H9 (cell line): Measurements from ENCODE around the gene GOLGA6L1. TPM values are rescaled to one million over a fixed set of nuclear protein-coding genes. Genes with fewer than 3 reads are reported as not detected.

Experiments used
- DNase-seq: peaks from one replicate; pipeline ENCODE4 v3.0.0-alpha.2; 2017
- H2AFZ ChIP-seq: one replicate; pipeline ENCODE4 v1.6.1; 2013; ENCODE audit warnings: mild to moderate bottlenecking, low read length, control low read depth, moderate library complexity
- H2AK5ac ChIP-seq: 2 replicates; pipeline ENCODE4 v1.6.1; 2013; ENCODE audit warnings: low read length, control low read depth, mixed read lengths; ENCODE audit not compliant: insufficient read length
- H2BK120ac ChIP-seq: one replicate; pipeline ENCODE4 v1.6.1; 2013; ENCODE audit warnings: low read depth, mild to moderate bottlenecking, low read length, control low read depth, inconsistent platforms; ENCODE audit not compliant: poor library complexity, severe bottlenecking
- H2BK12ac ChIP-seq: 2 replicates; pipeline ENCODE4 v1.6.1; 2013; ENCODE audit warnings: low read length, control low read depth, mixed read lengths, low read depth; ENCODE audit not compliant: insufficient read length
- H2BK15ac ChIP-seq: 2 replicates; pipeline ENCODE4 v1.6.1; 2013; ENCODE audit warnings: low read depth, low read length, control low read depth
- H2BK20ac ChIP-seq: one replicate; pipeline ENCODE4 v1.6.1; 2013; ENCODE audit warnings: low read depth, mild to moderate bottlenecking, low read length, control low read depth, inconsistent platforms; ENCODE audit not compliant: poor library complexity, severe bottlenecking
- H2BK5ac ChIP-seq: 2 replicates; pipeline ENCODE4 v1.6.1; 2013; ENCODE audit warnings: low read length, control low read depth, mixed read lengths; ENCODE audit not compliant: insufficient read length
- H3K14ac ChIP-seq: 2 replicates; pipeline ENCODE4 v1.6.1; 2013; ENCODE audit warnings: low read length, control low read depth; ENCODE audit not compliant: insufficient read depth
- H3K18ac ChIP-seq: 2 replicates; pipeline ENCODE4 v1.6.1; 2013; ENCODE audit warnings: low read depth, mild to moderate bottlenecking, mixed read lengths, low read length, control low read depth; ENCODE audit not compliant: insufficient read length
- H3K23ac ChIP-seq: 2 replicates; pipeline ENCODE4 v1.6.1; 2013; ENCODE audit warnings: low read length, control low read depth, mixed read lengths, low read depth; ENCODE audit not compliant: insufficient read length
- H3K23me2 ChIP-seq: 2 replicates; pipeline ENCODE4 v1.6.1; 2013; ENCODE audit warnings: low read depth, mild to moderate bottlenecking, mixed read lengths, low read length, control low read depth; ENCODE audit not compliant: insufficient read length, poor library complexity, severe bottlenecking
- H3K27ac ChIP-seq: 2 replicates; pipeline ENCODE4 v1.5.1; 2013; ENCODE audit warnings: low read length, control low read depth, mixed read lengths, low read depth; ENCODE audit not compliant: insufficient read length
- H3K27me3 ChIP-seq: 2 replicates; pipeline ENCODE4 v1.6.1; 2013; ENCODE audit warnings: low read length, control low read depth, inconsistent platforms; ENCODE audit not compliant: insufficient read depth
- H3K4ac ChIP-seq: 2 replicates; pipeline ENCODE4 v1.6.1; 2013; ENCODE audit warnings: low read depth, mild to moderate bottlenecking, control low read depth, inconsistent platforms, low read length, moderate library complexity
- H3K4me1 ChIP-seq: 2 replicates; pipeline ENCODE4 v1.6.1; 2013; ENCODE audit warnings: low read length, control low read depth, inconsistent platforms; ENCODE audit not compliant: insufficient read depth
- H3K4me2 ChIP-seq: 2 replicates; pipeline ENCODE4 v1.6.1; 2013; ENCODE audit warnings: low read length, control low read depth, mixed read lengths; ENCODE audit not compliant: insufficient read length, insufficient read depth
- H3K56ac ChIP-seq: 2 replicates; pipeline ENCODE4 v1.6.1; 2013; ENCODE audit warnings: low read depth, mild to moderate bottlenecking, mixed read lengths, low read length, control low read depth; ENCODE audit not compliant: insufficient read length
- H3K79me1 ChIP-seq: 2 replicates; pipeline ENCODE4 v1.6.1; 2013; ENCODE audit warnings: low read depth, mild to moderate bottlenecking, moderate library complexity, low read length, control low read depth, inconsistent platforms; ENCODE audit not compliant: insufficient read depth, poor library complexity, severe bottlenecking
- H3K79me2 ChIP-seq: 2 replicates; pipeline ENCODE4 v1.6.1; 2013; ENCODE audit warnings: low read length, control low read depth, inconsistent platforms; ENCODE audit not compliant: insufficient read depth
- H3K9ac ChIP-seq: 2 replicates; pipeline ENCODE4 v1.6.1; 2013; ENCODE audit warnings: low read length, control low read depth, mixed read lengths; ENCODE audit not compliant: insufficient read length; ENCODE audit errors: extremely low read depth
- H3K9me3 ChIP-seq: one replicate; pipeline ENCODE4 v1.6.1; 2013; ENCODE audit warnings: low read depth, low read length, inconsistent platforms; ENCODE audit not compliant: control insufficient read depth
- H3T11ph ChIP-seq: one replicate; pipeline ENCODE4 v1.6.1; 2013; ENCODE audit warnings: mild to moderate bottlenecking, low read length, control low read depth, inconsistent platforms
- H4K20me1 ChIP-seq: one replicate; pipeline ENCODE4 v1.6.1; 2013; ENCODE audit not compliant: control insufficient read depth, insufficient read length, insufficient read depth
- H4K5ac ChIP-seq: 2 replicates; pipeline ENCODE4 v1.6.1; 2013; ENCODE audit warnings: low read depth, mild to moderate bottlenecking, mixed read lengths, low read length, control low read depth; ENCODE audit not compliant: insufficient read length
- H4K8ac ChIP-seq: replicated peaks from 2 replicates; pipeline ENCODE4 v1.6.1; 2013; ENCODE audit warnings: low read length, control low read depth, mixed read lengths, low read depth; ENCODE audit not compliant: insufficient read length
- H4K91ac ChIP-seq: 2 replicates; pipeline ENCODE4 v1.6.1; 2013; ENCODE audit warnings: low read depth, mild to moderate bottlenecking, moderate library complexity, mixed read lengths, low read length, control low read depth; ENCODE audit not compliant: insufficient read length
- H3K27ac Mint-ChIP-seq, 3 experiments: 2 replicates in 2 of 3; 3 replicates in 1 of 3; pipeline ENCODE4 v1.8.0; 2020 to 2021; ENCODE audit warnings: mixed read lengths in 3 of 3, mild to moderate bottlenecking in 1 of 3, moderate library complexity in 1 of 3
- H3K27me3 Mint-ChIP-seq: 2 replicates; pipeline ENCODE4 v1.8.0; 2021; ENCODE audit warnings: low read depth, mild to moderate bottlenecking, moderate library complexity, mixed read lengths
- H3K36me3 Mint-ChIP-seq, 3 experiments: 2 replicates in 2 of 3; 3 replicates in 1 of 3; pipeline ENCODE4 v1.8.0; 2020 to 2021; ENCODE audit warnings: low read depth in 3 of 3, mixed read lengths in 3 of 3; ENCODE audit not compliant: insufficient read depth in 1 of 3
- H3K4me1 Mint-ChIP-seq, 2 experiments: 2 replicates each; pipeline ENCODE4 v1.8.0; 2020; ENCODE audit warnings: mixed read lengths in 2 of 2
- H3K4me3 Mint-ChIP-seq, 2 experiments: 2 replicates in 1 of 2; 3 replicates in 1 of 2; pipeline ENCODE4 v1.8.0; 2020 to 2021; ENCODE audit warnings: mild to moderate bottlenecking in 2 of 2, mixed read lengths in 2 of 2, moderate library complexity in 1 of 2
- H3K9me3 Mint-ChIP-seq, 2 experiments: 2 replicates in 1 of 2; 3 replicates in 1 of 2; pipeline ENCODE4 v1.8.0; 2020; ENCODE audit warnings: mild to moderate bottlenecking in 2 of 2, mixed read lengths in 2 of 2, moderate library complexity in 1 of 2
- CTCF ChIP-seq: fragments of 200-600 bp; sonication (generic); conservative IDR thresholded peaks from 3 replicates; pipeline ENCODE4 v1.8.0; 2021; ENCODE audit warnings: antibody characterized with exemption, mild to moderate bottlenecking
- WGBS: extraction: QIAGEN DNeasy Blood & Tissue Kit; methylation state at CpG from one replicate; pipeline ENCODE4 v1.1.7; 2013; ENCODE audit warnings: missing lambda C conversion rate, low lambda C conversion rate, mixed read lengths; ENCODE audit not compliant: insufficient read length; ENCODE audit errors: extremely low coverage; 5-methylcytosine and 5-hydroxymethylcytosine counted together
- total RNA-seq: library from RNA; stranded (reverse); gene quantifications from 2 replicates; pipeline ENCODE4 v1.2.1, GENCODE V29; 2021

The GOLGA6L1 gene
- total RNA-seq, 1 experiment from 2014 or later = not detected

- Histone ChIP-seq H3K79me2 (no peaks in the 10 kb centered on the region), H3K4ac (no peak overlapping the region), H3K23ac (no peak overlapping the region), H2BK20ac (no peak overlapping the region), H4K91ac (no peak overlapping the region), H3K79me1 (no peaks in the 10 kb centered on the region), H4K8ac (no peak overlapping the region), H3K18ac (no peak overlapping the region), H3K14ac (no peak overlapping the region), H3K27me3 (no peaks in the 10 kb centered on the region), H3K4me2 (no peak overlapping the region), H3K9me3 (peaks cover 6% of the 10 kb centered on the region), H4K20me1 (no peaks in the 10 kb centered on the region), H3K23me2 (no peaks in the 10 kb centered on the region), H2AFZ (no peak overlapping the region), H3K9ac (no peak overlapping the region), H2BK15ac (no peak overlapping the region), H2BK120ac (no peak overlapping the region), H2AK5ac (no peak overlapping the region), H3K27ac (no peak overlapping the region), H3T11ph (no peak overlapping the region), H3K56ac (no peak overlapping the region), H2BK12ac (no peak overlapping the region), H4K5ac (no peak overlapping the region), H2BK5ac (no peak overlapping the region), H3K4me1 (no peaks in the 10 kb centered on the region)
- no CpG with 5 or more reads among the region's 7 CpGs for WGBS
- Mint-ChIP-seq H3K4me3 (no peak overlapping the region), H3K27me3 (peaks cover 1% of the 10 kb centered on the region), H3K4me1 (no peaks in the 10 kb centered on the region), H3K27ac (no peak overlapping the region), H3K36me3 (0 out of 7 replicates have a peak, but pooled peaks cover 0 to 1% (median 0%) of the 10 kb centered on the region in 3 experiments), H3K9me3 (peaks cover 48 to 57% of the 10 kb centered on the region in 2 experiments)
- TF ChIP-seq CTCF = no peak
- DNase-seq = no peak
These were observed 56.9 kb downstream of the GOLGA6L1 start for GRCh38 chr15:23079766-23080165.

Other genes with a start within 250 kb of the GOLGA6L1 start
- gene CYFIP1, start 156.5 kb downstream of the GOLGA6L1 start, total RNA-seq = 67.5 and 71.2 TPM in 2 replicates
- 14.7 and 15.3 TPM in 2 replicates for gene TUBGCP5, start 97.3 kb downstream of the GOLGA6L1 start, total RNA-seq
- gene GOLGA6L26, start 197.4 kb upstream of the GOLGA6L1 start, total RNA-seq = not detected in 2 replicates
- gene GOLGA8S, start 217.9 kb upstream of the GOLGA6L1 start, total RNA-seq = 0.07 TPM in 2 replicates